ENCODE data around the gene ZFAND3.
A peak's percentile ranks its signal among the peaks of the same experiment; 100 is the strongest.

ZFAND3 gene

GRCh38 chr6:37862430-37862829 is 42.9 kb downstream of the ZFAND3 start:
- Mint-ChIP-seq H3K27ac (no peak overlapping the region), H3K27me3 (no peaks in the 10 kb centered on the region), H3K4me1 (peaks cover 61% of the 10 kb centered on the region), H3K36me3 (no peaks in the 10 kb centered on the region), H3K9me3 (no peaks in the 10 kb centered on the region), H3K4me3 (no peak overlapping the region)
- no peak for ATAC-seq

GRCh38 chr6:37862992-37863391 is 43.5 kb downstream of the ZFAND3 start:
- H3K9me3 Mint-ChIP-seq, result no peaks in the 10 kb centered on the region
- no peak overlapping the region for H3K4me3 Mint-ChIP-seq
- H3K27ac Mint-ChIP-seq, result no peak overlapping the region
- peaks cover 61% of the 10 kb centered on the region for H3K4me1 Mint-ChIP-seq
- no peaks in the 10 kb centered on the region for H3K36me3 Mint-ChIP-seq
- H3K27me3 Mint-ChIP-seq, result no peaks in the 10 kb centered on the region
- no peak for ATAC-seq

- H3K4me3 Mint-ChIP-seq, result no peak overlapping the region
- peaks cover 59% of the 10 kb centered on the region for H3K4me1 Mint-ChIP-seq
- H3K27me3 Mint-ChIP-seq, result no peaks in the 10 kb centered on the region
- ATAC-seq, result no peak
- H3K36me3 Mint-ChIP-seq, result no peaks in the 10 kb centered on the region
- H3K9me3 Mint-ChIP-seq, result no peaks in the 10 kb centered on the region
- no peak overlapping the region for H3K27ac Mint-ChIP-seq
Observed at GRCh38 chr6:37864250-37864649, 44.7 kb downstream of the ZFAND3 start.

- H3K36me3 Mint-ChIP-seq, result peaks cover 6% of the 10 kb centered on the region
- H3K4me3 Mint-ChIP-seq, result no peak overlapping the region
- H3K27me3 Mint-ChIP-seq, result no peaks in the 10 kb centered on the region
- peaks cover 61% of the 10 kb centered on the region for H3K4me1 Mint-ChIP-seq
- no peaks in the 10 kb centered on the region for H3K9me3 Mint-ChIP-seq
- no peak for ATAC-seq
- H3K27ac Mint-ChIP-seq, result peak overlapping the region; percentile 81
Observed at GRCh38 chr6:37865504-37865903, 46.0 kb downstream of the ZFAND3 start.

- peak; percentile 67 for ATAC-seq
- Mint-ChIP-seq H3K9me3 (peaks cover 5% of the 10 kb centered on the region), H3K27ac (peak overlapping the region; percentile 81), H3K4me3 (peak overlapping the region; percentile 30), H3K36me3 (peaks cover 15% of the 10 kb centered on the region), H3K27me3 (no peaks in the 10 kb centered on the region), H3K4me1 (peaks cover 61% of the 10 kb centered on the region)
Observed at GRCh38 chr6:37866590-37867507, 47.3 kb downstream of the ZFAND3 start.

- no peak overlapping the region for H3K4me3 Mint-ChIP-seq
- ATAC-seq, result peak; percentile 55
- no peaks in the 10 kb centered on the region for H3K27me3 Mint-ChIP-seq
- H3K9me3 Mint-ChIP-seq, result peaks cover 5% of the 10 kb centered on the region
- peaks cover 25% of the 10 kb centered on the region for H3K36me3 Mint-ChIP-seq
- H3K4me1 Mint-ChIP-seq, result peaks cover 70% of the 10 kb centered on the region
- peak overlapping the region; percentile 81 for H3K27ac Mint-ChIP-seq
Observed at GRCh38 chr6:37867756-37868446, 48.4 kb downstream of the ZFAND3 start.

GRCh38 chr6:37868447-37868825 is 48.9 kb downstream of the ZFAND3 start:
- Mint-ChIP-seq H3K9me3 (peaks cover 5% of the 10 kb centered on the region), H3K4me3 (no peak overlapping the region), H3K27ac (peak overlapping the region; percentile 81), H3K36me3 (peaks cover 25% of the 10 kb centered on the region), H3K4me1 (peaks cover 75% of the 10 kb centered on the region), H3K27me3 (no peaks in the 10 kb centered on the region)
- ATAC-seq, result no peak

- peaks cover 5% of the 10 kb centered on the region for H3K9me3 Mint-ChIP-seq
- H3K27me3 Mint-ChIP-seq, result no peaks in the 10 kb centered on the region
- no peak overlapping the region for H3K4me3 Mint-ChIP-seq
- H3K4me1 Mint-ChIP-seq, result peaks cover 66% of the 10 kb centered on the region
- ATAC-seq, result no peak
- no peak overlapping the region for H3K27ac Mint-ChIP-seq
- peaks cover 25% of the 10 kb centered on the region for H3K36me3 Mint-ChIP-seq
Observed at GRCh38 chr6:37871616-37872372, 52.3 kb downstream of the ZFAND3 start.

GRCh38 chr6:37872373-37872745 is 52.8 kb downstream of the ZFAND3 start:
- Mint-ChIP-seq H3K27ac (no peak overlapping the region), H3K36me3 (peaks cover 25% of the 10 kb centered on the region), H3K4me1 (peaks cover 66% of the 10 kb centered on the region), H3K4me3 (no peak overlapping the region), H3K27me3 (no peaks in the 10 kb centered on the region), H3K9me3 (peaks cover 5% of the 10 kb centered on the region)
- no peak for ATAC-seq

- H3K4me1 Mint-ChIP-seq, result peaks cover 72% of the 10 kb centered on the region
- no peak overlapping the region for H3K27ac Mint-ChIP-seq
- peaks cover 5% of the 10 kb centered on the region for H3K9me3 Mint-ChIP-seq
- peaks cover 22% of the 10 kb centered on the region for H3K36me3 Mint-ChIP-seq
- H3K4me3 Mint-ChIP-seq, result no peak overlapping the region
- no peak for ATAC-seq
- no peaks in the 10 kb centered on the region for H3K27me3 Mint-ChIP-seq
Observed at GRCh38 chr6:37874726-37875125, 55.2 kb downstream of the ZFAND3 start.

- H3K27ac Mint-ChIP-seq, result no peak overlapping the region
- peaks cover 4% of the 10 kb centered on the region for H3K9me3 Mint-ChIP-seq
- H3K27me3 Mint-ChIP-seq, result no peaks in the 10 kb centered on the region
- H3K4me1 Mint-ChIP-seq, result peaks cover 75% of the 10 kb centered on the region
- peaks cover 18% of the 10 kb centered on the region for H3K36me3 Mint-ChIP-seq
- no peak for ATAC-seq
- no peak overlapping the region for H3K4me3 Mint-ChIP-seq
Observed at GRCh38 chr6:37875561-37876309, 56.2 kb downstream of the ZFAND3 start.

GRCh38 chr6:37876843-37877242 is 57.3 kb downstream of the ZFAND3 start:
- Mint-ChIP-seq H3K36me3 (peaks cover 10% of the 10 kb centered on the region), H3K4me3 (no peak overlapping the region), H3K9me3 (no peaks in the 10 kb centered on the region), H3K27ac (peak overlapping the region; percentile 26), H3K27me3 (no peaks in the 10 kb centered on the region), H3K4me1 (peaks cover 75% of the 10 kb centered on the region)
- no peak for ATAC-seq

- Mint-ChIP-seq H3K36me3 (peaks cover 3% of the 10 kb centered on the region), H3K4me1 (peaks cover 75% of the 10 kb centered on the region), H3K27ac (peak overlapping the region; percentile 26), H3K27me3 (no peaks in the 10 kb centered on the region), H3K9me3 (no peaks in the 10 kb centered on the region), H3K4me3 (no peak overlapping the region)
- no peak for ATAC-seq
Observed at GRCh38 chr6:37877373-37878149, 58.0 kb downstream of the ZFAND3 start.

- no peaks in the 10 kb centered on the region for H3K27me3 Mint-ChIP-seq
- no peaks in the 10 kb centered on the region for H3K9me3 Mint-ChIP-seq
- peak overlapping the region; percentile 26 for H3K27ac Mint-ChIP-seq
- no peaks in the 10 kb centered on the region for H3K36me3 Mint-ChIP-seq
- peaks cover 69% of the 10 kb centered on the region for H3K4me1 Mint-ChIP-seq
- H3K4me3 Mint-ChIP-seq, result no peak overlapping the region
- no peak for ATAC-seq
Observed at GRCh38 chr6:37878150-37878710, 58.7 kb downstream of the ZFAND3 start.
